Measurements from ENCODE around the gene PTGES. TPM values are rescaled to one million over a fixed set of nuclear protein-coding genes. Genes with fewer than 3 reads are reported as not detected.

The PTGES gene
- polyA plus RNA-seq, 1 experiment = 17.0 TPM

DNA sequence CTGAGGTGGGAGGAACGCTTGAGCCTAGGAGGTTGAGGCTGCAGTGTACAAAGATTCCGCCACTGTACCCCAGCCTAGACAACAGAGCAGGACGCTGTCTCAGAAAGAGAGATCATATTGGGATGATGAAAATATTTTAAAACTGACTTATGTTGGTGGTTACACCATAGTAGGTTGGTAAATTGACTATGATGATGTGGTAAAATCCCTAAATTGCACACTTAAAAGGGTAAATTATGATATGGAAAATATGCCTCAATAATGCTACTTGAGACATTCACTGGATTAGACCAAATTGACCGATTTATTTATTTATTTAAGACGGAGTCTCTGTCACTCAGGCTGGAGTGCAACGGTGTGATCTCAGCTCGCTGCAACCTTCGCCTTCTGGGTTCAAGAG is 28.3 kb upstream of the PTGES start:
- Histone ChIP-seq H3K27ac (ENCODE audit: low read depth, low read length) (no peak overlapping the region), H3K4me3 (ENCODE audit: low read depth, low read length) (no peak overlapping the region), H3K27me3 (ENCODE audit: control insufficient read depth, insufficient read depth, low read length) (no peaks in the 10 kb centered on the region), H3K9me3 (ENCODE audit: control insufficient read depth, insufficient read depth, low read length) (no peaks in the 10 kb centered on the region)
- POLR2A ChIA-PET = interaction anchor here (2.9 kb wide), 1 partner anchor 19 kb away, joined by 11 read pairs; no protein-coding TSS in a partner anchor
- CTCF ChIA-PET = interaction anchor here (1.0 to 5.2 kb wide), 6 partner anchors 39 to 157 kb away, joined by 5 to 85 read pairs (median 12); no protein-coding TSS in a partner anchor
- TF ChIP-seq, protein P1, sequence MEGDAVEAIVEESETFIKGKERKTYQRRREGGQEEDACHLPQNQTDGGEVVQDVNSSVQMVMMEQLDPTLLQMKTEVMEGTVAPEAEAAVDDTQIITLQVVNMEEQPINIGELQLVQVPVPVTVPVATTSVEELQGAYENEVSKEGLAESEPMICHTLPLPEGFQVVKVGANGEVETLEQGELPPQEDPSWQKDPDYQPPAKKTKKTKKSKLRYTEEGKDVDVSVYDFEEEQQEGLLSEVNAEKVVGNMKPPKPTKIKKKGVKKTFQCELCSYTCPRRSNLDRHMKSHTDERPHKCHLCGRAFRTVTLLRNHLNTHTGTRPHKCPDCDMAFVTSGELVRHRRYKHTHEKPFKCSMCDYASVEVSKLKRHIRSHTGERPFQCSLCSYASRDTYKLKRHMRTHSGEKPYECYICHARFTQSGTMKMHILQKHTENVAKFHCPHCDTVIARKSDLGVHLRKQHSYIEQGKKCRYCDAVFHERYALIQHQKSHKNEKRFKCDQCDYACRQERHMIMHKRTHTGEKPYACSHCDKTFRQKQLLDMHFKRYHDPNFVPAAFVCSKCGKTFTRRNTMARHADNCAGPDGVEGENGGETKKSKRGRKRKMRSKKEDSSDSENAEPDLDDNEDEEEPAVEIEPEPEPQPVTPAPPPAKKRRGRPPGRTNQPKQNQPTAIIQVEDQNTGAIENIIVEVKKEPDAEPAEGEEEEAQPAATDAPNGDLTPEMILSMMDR (IDR thresholded peaks at IDR 0.05; ENCODE audit: low read depth, low read length) = no peak
- DNase-seq (ENCODE audit: low read depth, low spot score) = no peak

DNA sequence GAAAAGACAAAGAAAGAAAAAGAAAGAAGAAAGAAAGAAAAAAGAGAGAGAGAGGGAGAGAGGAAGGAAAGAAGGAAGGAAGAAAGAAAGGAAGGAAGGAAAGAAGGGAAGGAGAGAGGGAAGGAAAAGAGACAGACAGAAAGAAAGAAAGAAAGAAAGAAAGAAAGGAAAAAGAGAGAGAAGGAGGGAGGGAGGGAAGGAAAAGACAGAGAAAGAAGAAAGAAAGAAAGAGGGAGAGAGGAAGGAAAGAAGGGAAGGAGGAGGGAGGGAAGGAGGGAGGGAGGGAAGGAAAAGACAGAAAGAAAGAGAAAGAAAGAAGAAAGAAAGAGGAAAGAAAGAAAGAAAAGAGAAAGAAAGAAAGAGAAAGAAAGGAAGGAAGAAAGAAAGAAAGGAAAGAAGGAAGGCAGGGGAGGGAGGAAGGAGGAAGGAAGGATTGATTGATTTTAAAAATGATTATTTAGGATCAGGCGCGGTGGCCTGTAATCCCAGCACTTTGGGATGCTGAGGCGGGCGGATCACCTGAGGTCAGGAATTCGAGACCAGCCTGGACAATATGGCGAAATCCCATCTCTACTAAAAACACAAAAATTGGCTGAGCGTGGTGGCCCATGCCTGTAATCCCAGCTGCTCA is 26.8 kb upstream of the PTGES start:
- Histone ChIP-seq H3K27ac (ENCODE audit: low read depth, low read length) (no peak overlapping the region), H3K9me3 (ENCODE audit: control insufficient read depth, insufficient read depth, low read length) (no peaks in the 10 kb centered on the region; the same call in 1 of the 2 replicates), H3K4me3 (ENCODE audit: low read depth, low read length) (no peak overlapping the region), H3K27me3 (ENCODE audit: control insufficient read depth, insufficient read depth, low read length) (no peaks in the 10 kb centered on the region)
- DNase-seq (ENCODE audit: low read depth, low spot score) = no peak
- POLR2A ChIA-PET = interaction anchor here (0.6 to 2.9 kb wide), 2 partner anchors 18 to 291 kb away, joined by 5 to 11 read pairs; no protein-coding TSS in a partner anchor
- TF ChIP-seq, protein P1 (IDR thresholded peaks at IDR 0.05; ENCODE audit: low read depth, low read length) = no peak
- CTCF ChIA-PET = interaction anchor here (1.5 kb wide), 1 partner anchor 42 kb away, joined by 7 read pairs; no protein-coding TSS in a partner anchor

DNA sequence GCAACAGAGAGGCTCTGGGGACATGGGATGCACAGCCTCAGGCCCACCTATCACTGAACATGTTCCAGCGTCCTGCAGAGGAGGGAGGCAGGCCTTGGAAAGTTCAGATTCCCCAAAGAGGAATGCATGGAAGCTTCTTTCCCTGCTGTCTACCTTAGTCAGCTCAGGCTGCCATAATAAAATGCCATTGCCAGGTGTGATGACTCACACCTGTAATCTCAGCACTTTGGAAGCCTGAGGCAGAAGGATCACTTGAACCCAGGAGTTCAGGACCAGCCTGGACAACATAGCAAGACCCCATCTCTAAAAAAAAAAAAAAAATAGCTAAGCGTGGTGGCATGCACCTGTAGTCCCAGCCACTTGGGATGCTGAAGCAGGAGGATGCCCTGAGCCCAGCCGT is 25.6 kb upstream of the PTGES start:
- H3K27ac ChIP-seq (ENCODE audit: low read depth, low read length) = no peak overlapping the region
- ChIA-PET POLR2A (interaction anchor here (0.6 to 2.6 kb wide), 3 partner anchors 21 to 67 kb away, joined by 3 to 18 read pairs (median 4); partner anchors contain the start of gene PTGES), CTCF (interaction anchor here (1.8 to 2.3 kb wide), 2 partner anchors 11 to 41 kb away, joined by 10 to 14 read pairs; no protein-coding TSS in a partner anchor)
- TF ChIP-seq, protein P1 (IDR thresholded peaks at IDR 0.05; ENCODE audit: low read depth, low read length) = no peak
- H3K4me3 ChIP-seq (ENCODE audit: low read depth, low read length) = no peak overlapping the region
- no peaks in the 10 kb centered on the region; the same call in 1 of the 2 replicates for H3K9me3 ChIP-seq (ENCODE audit: control insufficient read depth, insufficient read depth, low read length)
- H3K27me3 ChIP-seq (ENCODE audit: control insufficient read depth, insufficient read depth, low read length) = no peaks in the 10 kb centered on the region
- no peak for DNase-seq (ENCODE audit: low read depth, low spot score)

DNA sequence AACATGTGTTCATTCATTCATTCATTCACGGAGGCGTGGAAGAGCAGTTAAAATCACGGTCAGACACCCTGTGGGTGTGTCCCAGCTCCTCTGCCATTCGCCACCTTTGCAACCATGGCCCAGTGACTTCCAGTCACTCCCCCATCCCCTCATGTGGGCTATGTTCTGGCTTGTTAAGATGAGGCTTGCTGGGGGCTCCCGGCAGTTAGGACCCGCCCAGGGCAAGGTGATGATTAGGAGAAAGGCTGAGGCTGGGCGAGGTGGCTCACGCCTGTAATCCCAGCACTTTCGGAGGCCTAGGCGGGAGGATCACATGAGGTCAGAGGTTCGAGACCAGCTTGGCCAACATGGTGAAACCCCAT is 24.9 kb upstream of the PTGES start:
- no peaks in the 10 kb centered on the region; the same call in 1 of the 2 replicates for H3K9me3 ChIP-seq (ENCODE audit: control insufficient read depth, insufficient read depth, low read length)
- no peak for DNase-seq (ENCODE audit: low read depth, low spot score)
- no peaks in the 10 kb centered on the region for H3K27me3 ChIP-seq (ENCODE audit: control insufficient read depth, insufficient read depth, low read length)
- H3K27ac ChIP-seq (ENCODE audit: low read depth, low read length) = peak overlapping the region; percentile 85
- H3K4me3 ChIP-seq (ENCODE audit: low read depth, low read length) = no peak overlapping the region; the same call in 1 of the 2 replicates
- CTCF ChIA-PET = interaction anchor here (1.2 to 2.3 kb wide), 5 partner anchors 12 to 646 kb away, joined by 4 to 17 read pairs (median 10); no protein-coding TSS in a partner anchor
- POLR2A ChIA-PET = interaction anchor here (0.6 to 2.6 kb wide), 7 partner anchors 13 to 65 kb away, joined by 3 to 22 read pairs (median 5); partner anchors contain the start of gene PTGES
- TF ChIP-seq, protein P1 (IDR thresholded peaks at IDR 0.05; ENCODE audit: low read depth, low read length) = no peak

Measured in AG04450 (cell line).